Upper lobe of left lung (tissue), 4 donors: ENCODE results near the gene CDH13.

Source experiments
- CTCF ChIP-seq, 6 experiments: fragments of 450-650 bp in 4 of 6; fragments of 200-600 bp in 2 of 6; sonication (generic) in 2 of 6; IDR thresholded peaks; one replicate each; pipeline ENCODE4 v1.5.1; 2016 to 2019; ENCODE audit warnings: antibody characterized with exemption in 6 of 6
- EP300 ChIP-seq, 4 donors: sonication (generic); formaldehyde crosslinking; IDR thresholded peaks; one replicate each; pipeline ENCODE4 v1.5.1; 2017; ENCODE audit warnings: antibody characterized with exemption in 4 of 4, control low read depth in 2 of 4
- POLR2AphosphoS5 ChIP-seq, 2 donors: sonication (generic); formaldehyde crosslinking; IDR thresholded peaks; one replicate each; pipeline ENCODE4 v1.5.1; 2017; ENCODE audit warnings: antibody characterized with exemption in 2 of 2

DNA sequence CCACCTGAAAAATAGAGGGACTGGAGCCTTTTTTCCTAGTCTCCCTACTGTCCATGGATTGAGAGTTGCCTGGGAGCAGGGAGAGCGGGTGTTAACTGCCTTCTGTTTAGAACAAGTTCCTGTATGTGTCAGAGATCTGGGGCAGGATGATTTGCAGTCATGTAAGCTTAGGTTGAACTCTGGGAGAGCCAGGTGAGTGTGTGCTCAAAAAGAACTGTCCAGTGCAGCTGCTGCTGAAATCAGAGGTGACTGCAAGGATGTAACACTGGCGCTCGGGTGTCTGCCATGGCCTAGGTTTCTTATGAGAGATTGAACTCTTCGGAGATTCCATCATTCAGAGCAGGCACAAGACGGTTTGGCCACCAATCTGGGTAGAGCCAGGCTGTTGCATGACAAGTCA, 432.5 kb downstream of the CDH13 start:
- TF ChIP-seq CTCF (IDR thresholded peaks at IDR 0.05) (no peak), POLR2AphosphoS5 (IDR thresholded peaks at IDR 0.05) (no peak), EP300 (IDR thresholded peaks at IDR 0.05) (no peak)
